ENCODE measurements around the gene WSCD1.

The WSCD1 gene

GRCh38 chr17:6162216-6162615, 92.0 kb downstream of the WSCD1 start:
- no peak for DNase-seq

GRCh38 chr17:6162892-6163291, 92.7 kb downstream of the WSCD1 start:
- DNase-seq, result no peak

DNA sequence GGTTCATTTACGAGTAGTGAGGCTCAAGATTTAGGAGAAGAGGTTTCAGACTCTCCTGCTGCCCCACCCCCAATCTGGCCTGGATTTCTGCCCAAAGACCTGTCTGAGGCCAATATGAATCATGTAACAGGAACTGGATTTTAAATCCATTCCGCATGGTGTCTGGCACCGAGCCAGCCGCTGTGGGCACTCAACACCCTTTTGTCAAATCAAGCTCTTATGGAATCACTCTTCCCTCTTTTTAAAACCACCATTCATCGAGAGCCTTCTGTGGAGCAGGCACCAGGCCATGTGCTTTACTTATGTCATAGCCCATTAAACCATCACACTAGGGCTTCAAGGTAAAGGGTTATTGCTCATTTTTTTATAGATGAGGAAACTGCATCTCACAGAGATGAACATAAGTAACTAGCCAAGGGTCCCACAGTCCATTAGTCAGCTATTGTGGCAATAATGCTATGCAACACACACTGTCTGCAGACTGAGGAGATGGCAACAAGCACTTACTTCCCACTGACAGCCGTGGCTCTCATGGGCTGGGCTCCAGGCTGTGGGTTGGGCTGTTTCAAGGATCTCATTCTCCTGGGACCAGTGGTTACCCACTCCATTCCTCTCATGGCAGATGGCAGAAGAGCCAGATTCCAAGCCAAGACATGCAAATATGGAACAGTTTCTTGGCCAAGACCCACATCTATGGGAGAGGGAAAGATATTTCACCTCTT, 93.6 kb downstream of the WSCD1 start:
- DNase-seq, result peak; percentile 40

GRCh38 chr17:6164996-6165395, 94.8 kb downstream of the WSCD1 start:
- DNase-seq, result no peak

- DNase-seq, result no peak
Measured at GRCh38 chr17:6165806-6166205, 95.6 kb downstream of the WSCD1 start.

- no peak for DNase-seq
Measured at GRCh38 chr17:6166492-6167179, 96.5 kb downstream of the WSCD1 start.

- DNase-seq, result no peak
Measured at GRCh38 chr17:6168296-6168695, 98.1 kb downstream of the WSCD1 start.

- no peak for DNase-seq
Measured at GRCh38 chr17:6170349-6170748, 100.2 kb downstream of the WSCD1 start.

DNA sequence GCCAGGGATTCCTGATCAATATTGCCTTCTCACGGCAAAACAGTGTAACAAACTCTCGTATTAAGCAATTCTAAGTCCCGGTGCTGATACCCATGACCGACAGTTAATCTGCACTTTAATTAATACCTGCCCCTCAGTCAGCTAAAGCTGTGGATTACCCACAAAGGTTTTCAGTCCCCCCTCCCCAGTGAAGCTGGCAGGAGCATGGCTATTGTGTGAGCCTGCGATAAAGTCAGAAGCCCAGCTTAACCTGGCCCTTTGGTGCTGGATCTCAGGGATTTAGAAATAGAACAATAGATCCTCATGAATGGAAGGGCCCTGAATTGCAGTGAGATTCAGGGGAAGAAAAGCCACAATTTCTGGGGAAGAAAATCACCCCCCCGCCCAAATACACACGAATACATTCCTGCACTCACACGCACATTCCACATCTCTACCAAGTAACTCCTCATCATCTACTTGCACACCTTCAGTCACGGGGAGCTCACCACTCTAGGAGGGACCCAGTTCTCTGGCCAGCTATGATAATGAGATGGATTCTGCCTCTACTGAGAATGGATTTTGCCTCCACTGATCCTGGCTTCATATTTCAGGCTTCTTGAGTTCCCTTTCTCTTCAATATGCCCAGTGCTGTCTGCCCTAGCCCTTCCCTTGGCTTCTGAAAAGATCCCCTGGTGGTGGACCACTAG, 102.6 kb downstream of the WSCD1 start:
- no peak for DNase-seq

GRCh38 chr17:6173653-6174052, 103.5 kb downstream of the WSCD1 start:
- no peak for DNase-seq
